Endothelial cell (in vitro differentiated cells): ENCODE data around the gene MYPN. TPM values are rescaled to one million over a fixed set of nuclear protein-coding genes. Genes with fewer than 3 reads are reported as not detected.

Experiments used
- DNase-seq: peaks from one replicate; pipeline ENCODE4 v3.0.0; 2021; ENCODE audit warnings: low spot score
- H3K27ac Mint-ChIP-seq: one replicate; pipeline ENCODE4 v1.8.0; 2021; ENCODE audit warnings: mixed read lengths, inconsistent platforms; ENCODE audit not compliant: unreplicated experiment
- H3K27me3 Mint-ChIP-seq: one replicate; pipeline ENCODE4 v1.8.0; 2021; ENCODE audit warnings: mild to moderate bottlenecking, moderate library complexity, mixed read lengths, inconsistent platforms; ENCODE audit not compliant: unreplicated experiment
- H3K36me3 Mint-ChIP-seq: one replicate; pipeline ENCODE4 v1.8.0; 2021; ENCODE audit warnings: mild to moderate bottlenecking, low read depth, mixed read lengths, inconsistent platforms; ENCODE audit not compliant: unreplicated experiment
- H3K4me1 Mint-ChIP-seq: one replicate; pipeline ENCODE4 v1.8.0; 2021; ENCODE audit warnings: mild to moderate bottlenecking, mixed read lengths, inconsistent platforms; ENCODE audit not compliant: unreplicated experiment
- H3K4me3 Mint-ChIP-seq: one replicate; pipeline ENCODE4 v1.8.0; 2021; ENCODE audit warnings: mild to moderate bottlenecking, mixed read lengths, inconsistent platforms; ENCODE audit not compliant: unreplicated experiment
- H3K9me3 Mint-ChIP-seq: one replicate; pipeline ENCODE4 v1.8.0; 2021; ENCODE audit warnings: mixed read lengths, inconsistent platforms; ENCODE audit not compliant: unreplicated experiment
- CTCF ChIP-seq: fragments of 200-600 bp; sonication (generic); IDR thresholded peaks from one replicate; pipeline ENCODE4 v1.5.0; 2021; ENCODE audit warnings: antibody characterized with exemption; ENCODE audit not compliant: unreplicated experiment
- total RNA-seq: library from RNA; stranded (reverse); fragmentation: NEBNext Ultra II Directional; extraction: Animal tissue kit (Norgen Biotek cat#: 25700); gene quantifications from one replicate; pipeline ENCODE4 v1.2.1, GENCODE V29; 2021; ENCODE audit not compliant: unreplicated experiment

MYPN gene
- total RNA-seq, 1 donor from 2014 or later, result not detected

DNA sequence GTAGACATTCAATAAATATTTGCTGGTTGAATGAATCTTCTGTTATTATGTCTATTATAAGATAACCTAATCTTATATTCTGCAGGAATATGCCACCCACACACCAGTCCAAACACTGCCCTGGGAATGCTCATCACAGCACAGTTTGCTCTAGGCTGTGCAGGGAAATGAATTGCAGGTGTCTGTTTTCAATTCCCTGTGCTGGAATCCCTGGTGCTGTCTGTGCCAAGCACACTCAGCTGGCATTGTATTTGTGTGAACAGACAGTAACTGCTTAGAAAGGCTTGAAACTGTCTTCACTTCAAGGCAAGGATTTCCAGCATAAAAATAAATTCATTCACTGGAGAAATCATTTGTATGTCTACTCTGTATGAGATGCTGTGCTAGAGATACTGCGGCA, 102.4 kb downstream of the MYPN start:
- Mint-ChIP-seq H3K27me3 (no peaks in the 10 kb centered on the region), H3K36me3 (no peaks in the 10 kb centered on the region), H3K9me3 (no peaks in the 10 kb centered on the region), H3K27ac (no peak overlapping the region), H3K4me3 (no peak overlapping the region), H3K4me1 (peaks cover 17% of the 10 kb centered on the region)
- no peak for TF ChIP-seq CTCF
- no peak for DNase-seq

DNA sequence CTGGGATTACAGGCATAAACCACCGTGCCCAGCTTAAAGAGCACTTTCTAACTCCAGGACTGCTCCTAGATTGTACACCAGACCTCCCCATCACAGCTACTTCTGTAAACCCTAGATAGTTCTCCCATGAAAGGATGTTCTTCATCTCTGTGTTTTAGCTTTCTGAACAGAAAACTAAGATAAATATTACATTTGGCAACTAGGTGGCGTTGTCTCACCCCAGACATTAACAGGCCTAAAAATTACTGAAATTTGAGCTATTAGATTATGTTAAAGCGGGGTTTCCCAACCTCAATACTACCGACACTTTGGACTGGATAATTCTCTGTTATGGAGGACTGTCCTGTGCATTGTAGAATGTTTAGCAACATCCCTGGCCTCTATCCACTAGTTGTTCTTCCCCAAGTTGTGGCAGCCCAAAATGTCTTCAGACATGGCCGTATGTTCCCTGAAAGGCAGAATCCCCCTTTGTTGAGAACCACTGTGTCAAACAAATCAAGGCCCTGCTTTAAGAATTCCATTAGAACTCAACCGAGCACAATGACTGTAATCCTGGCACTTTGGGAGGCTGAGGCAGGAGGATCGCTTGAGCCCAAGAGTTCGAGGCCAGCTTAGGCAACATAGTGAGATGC, 103.5 kb downstream of the MYPN start:
- Mint-ChIP-seq H3K27me3 (no peaks in the 10 kb centered on the region), H3K27ac (no peak overlapping the region), H3K9me3 (no peaks in the 10 kb centered on the region), H3K36me3 (no peaks in the 10 kb centered on the region), H3K4me3 (no peak overlapping the region), H3K4me1 (peaks cover 17% of the 10 kb centered on the region)
- peak; percentile 80 for TF ChIP-seq CTCF
- DNase-seq, result no peak

DNA sequence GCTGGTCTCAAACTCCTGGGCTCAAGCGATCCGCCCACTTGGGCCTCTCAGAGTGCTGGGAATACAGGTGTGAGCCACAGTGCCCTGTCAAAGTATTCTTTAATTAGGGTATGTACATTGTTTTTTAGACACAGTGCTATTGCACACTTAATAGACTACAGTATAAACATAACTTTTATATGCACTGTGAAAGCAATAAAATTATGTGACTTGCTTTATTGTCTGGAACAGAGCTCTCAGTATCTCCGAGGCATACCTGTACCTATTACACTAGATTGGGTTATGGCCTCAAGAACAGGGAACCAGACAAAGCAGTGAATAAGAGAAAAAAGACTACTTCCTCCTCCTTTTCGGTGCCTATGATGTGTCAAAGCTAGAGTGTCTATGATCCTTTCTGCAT, 109.5 kb downstream of the MYPN start:
- Mint-ChIP-seq H3K27ac (no peak overlapping the region), H3K4me1 (no peaks in the 10 kb centered on the region), H3K9me3 (no peaks in the 10 kb centered on the region), H3K4me3 (no peak overlapping the region), H3K27me3 (no peaks in the 10 kb centered on the region), H3K36me3 (no peaks in the 10 kb centered on the region)
- TF ChIP-seq CTCF, result no peak
- no peak for DNase-seq

DNA sequence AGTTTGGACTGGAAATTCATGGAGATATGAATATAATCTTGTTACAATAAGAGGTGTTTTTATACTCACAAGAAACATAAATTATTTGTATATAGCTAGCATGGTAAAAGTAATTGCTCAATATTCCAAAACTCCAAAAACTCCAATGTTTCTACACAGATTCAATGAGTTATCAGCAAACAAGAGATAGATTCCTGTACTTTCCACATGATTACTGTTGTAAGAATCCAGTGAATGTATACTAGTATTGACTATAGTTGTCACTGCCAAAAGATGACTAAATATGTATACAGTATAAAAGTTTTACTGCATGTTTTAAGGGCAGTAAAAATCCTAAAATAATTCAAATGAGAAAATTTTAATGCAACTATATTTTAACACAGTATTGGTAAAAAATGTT, 111.9 kb downstream of the MYPN start:
- no peak for DNase-seq
- Mint-ChIP-seq H3K9me3 (no peaks in the 10 kb centered on the region), H3K4me3 (no peak overlapping the region), H3K4me1 (no peaks in the 10 kb centered on the region), H3K27ac (no peak overlapping the region), H3K27me3 (no peaks in the 10 kb centered on the region), H3K36me3 (no peaks in the 10 kb centered on the region)
- TF ChIP-seq CTCF, result no peak

GRCh38 chr10:68222391-68222790, 113.1 kb downstream of the MYPN start:
- DNase-seq, result no peak
- H3K36me3 Mint-ChIP-seq, result no peaks in the 10 kb centered on the region
- H3K9me3 Mint-ChIP-seq, result no peaks in the 10 kb centered on the region
- no peak overlapping the region for H3K4me3 Mint-ChIP-seq
- H3K27me3 Mint-ChIP-seq, result no peaks in the 10 kb centered on the region
- no peak for TF ChIP-seq CTCF
- H3K27ac Mint-ChIP-seq, result no peak overlapping the region
- no peaks in the 10 kb centered on the region for H3K4me1 Mint-ChIP-seq
